Embryonic facial prominence (tissue), 1 donor: ENCODE data around the gene TLE7.

Experiments used
- DNase-seq: peaks from one replicate; pipeline ENCODE4 v3.0.0-alpha.2; 2016; ENCODE audit errors: extremely low spot score

TLE7 gene

GRCh38 chr16:71448274-71448866 lies 6.5 kb upstream of the TLE7 start:
- DNase-seq: no peak

GRCh38 chr16:71443714-71444113 lies 1.9 kb upstream of the TLE7 start:
- DNase-seq: no peak

GRCh38 chr16:71441348-71442050 lies 355 bp downstream of the TLE7 start:
- DNase-seq: no peak

GRCh38 chr16:71440669-71441347 lies 1.0 kb downstream of the TLE7 start:
- DNase-seq: no peak

GRCh38 chr16:71439523-71439922 lies 2.3 kb downstream of the TLE7 start:
- DNase-seq: no peak

- DNase-seq: no peak
Observed at GRCh38 chr16:71436473-71436872, 5.4 kb downstream of the TLE7 start.

- DNase-seq: no peak
Observed at GRCh38 chr16:71432906-71433305, 8.9 kb downstream of the TLE7 start.

GRCh38 chr16:71431991-71432390 lies 9.9 kb downstream of the TLE7 start:
- DNase-seq: no peak

GRCh38 chr16:71431176-71431575 lies 10.7 kb downstream of the TLE7 start:
- no peak for DNase-seq

GRCh38 chr16:71430744-71431143 lies 11.1 kb downstream of the TLE7 start:
- DNase-seq: no peak

- no peak for DNase-seq
Observed at GRCh38 chr16:71429581-71429980, 12.3 kb downstream of the TLE7 start.

- DNase-seq: no peak
Observed at GRCh38 chr16:71428883-71429282, 13.0 kb downstream of the TLE7 start.

- DNase-seq: no peak
Observed at GRCh38 chr16:71428385-71428784, 13.5 kb downstream of the TLE7 start.

- DNase-seq: no peak
Observed at GRCh38 chr16:71426880-71427615, 14.8 kb downstream of the TLE7 start.

GRCh38 chr16:71426069-71426879 lies 15.6 kb downstream of the TLE7 start:
- no peak for DNase-seq

GRCh38 chr16:71425746-71426068 lies 16.1 kb downstream of the TLE7 start:
- no peak for DNase-seq

- no peak for DNase-seq
Observed at GRCh38 chr16:71424626-71425025, 17.2 kb downstream of the TLE7 start.

- DNase-seq: no peak
Observed at GRCh38 chr16:71423865-71424264, 18.0 kb downstream of the TLE7 start.

- DNase-seq: no peak
Observed at GRCh38 chr16:71423016-71423415, 18.8 kb downstream of the TLE7 start.

- DNase-seq: no peak
Observed at GRCh38 chr16:71421911-71422310, 19.9 kb downstream of the TLE7 start.

- DNase-seq: no peak
Observed at GRCh38 chr16:71414038-71414437, 27.8 kb downstream of the TLE7 start.

GRCh38 chr16:71413341-71413740 lies 28.5 kb downstream of the TLE7 start:
- DNase-seq: no peak
